Measurements from ENCODE around the gene KRTAP3-3.

DNA sequence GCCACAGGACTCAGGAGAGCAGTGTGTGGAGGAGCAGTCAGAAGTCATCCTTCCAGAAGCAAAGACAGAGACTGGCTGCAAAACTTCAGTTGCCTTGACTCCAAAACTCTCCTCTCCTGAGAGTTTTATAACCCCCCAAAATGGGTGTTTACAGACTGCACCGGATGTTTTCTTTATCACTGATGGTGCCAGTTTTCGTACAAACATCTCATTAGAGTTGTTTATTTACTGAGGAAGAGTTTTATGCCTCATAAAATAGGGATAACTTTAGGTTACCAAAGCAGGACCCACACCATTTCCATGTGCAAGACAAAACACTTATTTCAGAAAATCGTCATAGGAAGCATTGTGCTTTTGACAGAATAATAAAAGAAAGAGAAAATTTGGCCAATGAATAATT is 9.7 kb downstream of the KRTAP3-3 start, which contains the start of gene KRT40:
- TF ChIP-seq POLR2AphosphoS5 (IDR thresholded peaks at IDR 0.05; ENCODE audit: low read depth, low read length) (no peak), TAF1 (IDR thresholded peaks at IDR 0.05; ENCODE audit: borderline replicate concordance, low read depth, low read length) (no peak)
